Vagina (tissue), 2 donors: Measurements from ENCODE around the gene MYCN.

Experiments used
- CTCF ChIP-seq, 3 experiments: fragments of 450-650 bp in 2 of 3; fragments of 200-600 bp in 1 of 3; sonication (generic) in 1 of 3; IDR thresholded peaks; one replicate each; pipeline ENCODE4 v1.5.1; 2017 to 2019; ENCODE audit warnings: antibody characterized with exemption in 3 of 3, mild to moderate bottlenecking in 2 of 3, moderate library complexity in 2 of 3
- POLR2A ChIP-seq, 2 donors: fragments of 450-650 bp; IDR thresholded peaks; one replicate each; pipeline ENCODE4 v1.6.1; 2017; ENCODE audit warnings: antibody characterized with exemption in 2 of 2, mild to moderate bottlenecking in 2 of 2, moderate library complexity in 2 of 2

GRCh38 chr2:15971831-15972522 is 31.6 kb downstream of the MYCN start:
- TF ChIP-seq POLR2A (IDR thresholded peaks at IDR 0.05) (no peak), CTCF (IDR thresholded peaks at IDR 0.05) (no peak)
